ENCODE results near the gene MET.

The MET gene

GRCh38 chr7:116802746-116803152, 130.8 kb downstream of the MET start:
- in situ Hi-C loops (cut with MboI; ENCODE audit: low sequenced_read_pairs, unreplicated experiment) = loop anchor here (10.0 to 25.0 kb wide), 2 partner anchors 538 to 640 kb away; no protein-coding TSS in a partner anchor
- TF ChIP-seq, protein P1, sequence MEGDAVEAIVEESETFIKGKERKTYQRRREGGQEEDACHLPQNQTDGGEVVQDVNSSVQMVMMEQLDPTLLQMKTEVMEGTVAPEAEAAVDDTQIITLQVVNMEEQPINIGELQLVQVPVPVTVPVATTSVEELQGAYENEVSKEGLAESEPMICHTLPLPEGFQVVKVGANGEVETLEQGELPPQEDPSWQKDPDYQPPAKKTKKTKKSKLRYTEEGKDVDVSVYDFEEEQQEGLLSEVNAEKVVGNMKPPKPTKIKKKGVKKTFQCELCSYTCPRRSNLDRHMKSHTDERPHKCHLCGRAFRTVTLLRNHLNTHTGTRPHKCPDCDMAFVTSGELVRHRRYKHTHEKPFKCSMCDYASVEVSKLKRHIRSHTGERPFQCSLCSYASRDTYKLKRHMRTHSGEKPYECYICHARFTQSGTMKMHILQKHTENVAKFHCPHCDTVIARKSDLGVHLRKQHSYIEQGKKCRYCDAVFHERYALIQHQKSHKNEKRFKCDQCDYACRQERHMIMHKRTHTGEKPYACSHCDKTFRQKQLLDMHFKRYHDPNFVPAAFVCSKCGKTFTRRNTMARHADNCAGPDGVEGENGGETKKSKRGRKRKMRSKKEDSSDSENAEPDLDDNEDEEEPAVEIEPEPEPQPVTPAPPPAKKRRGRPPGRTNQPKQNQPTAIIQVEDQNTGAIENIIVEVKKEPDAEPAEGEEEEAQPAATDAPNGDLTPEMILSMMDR (IDR thresholded peaks at IDR 0.05; ENCODE audit: borderline replicate concordance, control extremely low read depth, extremely low read depth, insufficient read depth, missing control alignments) = no peak
- peak; percentile 46 for DNase-seq (ENCODE audit: low spot score)

- in situ Hi-C loops (cut with MboI; ENCODE audit: low sequenced_read_pairs, unreplicated experiment) = loop anchor here (10.0 to 25.0 kb wide), 2 partner anchors 540 to 642 kb away; no protein-coding TSS in a partner anchor
- TF ChIP-seq, protein P1 (IDR thresholded peaks at IDR 0.05; ENCODE audit: borderline replicate concordance, control extremely low read depth, extremely low read depth, insufficient read depth, missing control alignments) = no peak
- DNase-seq (ENCODE audit: low spot score) = no peak
Observed at GRCh38 chr7:116804471-116804870, 132.5 kb downstream of the MET start.

- TF ChIP-seq, protein P1 (IDR thresholded peaks at IDR 0.05; ENCODE audit: borderline replicate concordance, control extremely low read depth, extremely low read depth, insufficient read depth, missing control alignments) = no peak
- DNase-seq (ENCODE audit: low spot score) = no peak
Observed at GRCh38 chr7:116805100-116805544, 133.1 kb downstream of the MET start.

GRCh38 chr7:116806046-116806944, 134.3 kb downstream of the MET start:
- in situ Hi-C loops (cut with MboI; ENCODE audit: low sequenced_read_pairs, unreplicated experiment) = loop anchor here (10.0 to 25.0 kb wide), 2 partner anchors 541 to 644 kb away; no protein-coding TSS in a partner anchor
- TF ChIP-seq, protein P1 (IDR thresholded peaks at IDR 0.05; ENCODE audit: borderline replicate concordance, control extremely low read depth, extremely low read depth, insufficient read depth, missing control alignments) = no peak
- DNase-seq (ENCODE audit: low spot score) = no peak

More at GRCh38 chr7:116805100-116805544, 133.1 kb downstream of the MET start:
- in situ Hi-C loops (cut with MboI; ENCODE audit: low sequenced_read_pairs, unreplicated experiment) = loop anchor here (10.0 to 25.0 kb wide), 2 partner anchors 540 to 643 kb away; no protein-coding TSS in a partner anchor

DNA sequence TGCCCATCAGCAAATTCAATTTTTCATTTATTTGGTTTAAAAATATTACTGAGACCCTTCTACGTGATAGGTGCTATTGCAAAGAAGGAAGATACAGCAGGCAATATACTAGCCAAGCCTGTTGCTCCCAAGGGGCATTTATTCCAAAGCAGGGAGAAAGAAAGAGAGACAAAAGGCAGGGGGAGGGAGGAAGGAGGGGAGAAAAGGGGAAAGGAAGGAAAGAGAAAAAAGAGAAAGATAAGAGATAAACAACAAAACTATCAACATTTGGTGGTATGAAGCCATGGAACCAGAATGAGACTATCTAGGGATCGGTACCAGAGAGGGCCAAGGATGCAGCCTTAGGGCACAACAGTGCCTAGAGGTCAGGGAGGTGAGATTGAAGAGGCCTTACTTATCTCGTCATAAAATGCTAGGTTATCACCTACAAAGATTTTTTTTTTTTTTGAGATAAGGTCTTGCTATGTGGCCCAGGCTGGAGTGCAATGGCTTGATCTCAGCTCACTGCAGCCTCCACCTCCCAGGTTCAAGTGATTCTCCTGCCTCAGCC, 135.1 kb downstream of the MET start:
- in situ Hi-C loops (cut with MboI; ENCODE audit: low sequenced_read_pairs, unreplicated experiment) = loop anchor here (10.0 to 25.0 kb wide), 2 partner anchors 542 to 645 kb away; no protein-coding TSS in a partner anchor
- TF ChIP-seq, protein P1 (IDR thresholded peaks at IDR 0.05; ENCODE audit: borderline replicate concordance, control extremely low read depth, extremely low read depth, insufficient read depth, missing control alignments) = no peak
- DNase-seq (ENCODE audit: low spot score) = no peak

GRCh38 chr7:116809636-116810266, 137.8 kb downstream of the MET start:
- TF ChIP-seq, protein P1 (IDR thresholded peaks at IDR 0.05; ENCODE audit: borderline replicate concordance, control extremely low read depth, extremely low read depth, insufficient read depth, missing control alignments) = peak; percentile 57
- DNase-seq (ENCODE audit: low spot score) = peak; percentile 49
- in situ Hi-C loops (cut with MboI; ENCODE audit: low sequenced_read_pairs, unreplicated experiment) = loop anchor here (10.0 to 25.0 kb wide), 2 partner anchors 545 to 647 kb away; no protein-coding TSS in a partner anchor
